Uterus (tissue), 4 donors: ENCODE measurements around the gene LDLR. TPM values are rescaled to one million over a fixed set of nuclear protein-coding genes. Genes with fewer than 3 reads are reported as not detected.

Source experiments
- DNase-seq, 2 donors: peaks; one replicate each; pipeline ENCODE4 v3.0.0-alpha.2; 2019 to 2020
- H3K27ac ChIP-seq, 2 donors: fragments of 200-600 bp; sonication (generic); 1 replicate in 1 of 2; 2 replicates in 1 of 2; pipeline ENCODE4 v1.5.1; 2016 to 2018
- H3K27me3 ChIP-seq, 2 donors: fragments of 200-600 bp; sonication (generic); one replicate each; pipeline ENCODE4 v1.5.1; 2018 to 2019; ENCODE audit warnings: control low read depth in 1 of 2
- H3K36me3 ChIP-seq, 2 donors: fragments of 200-600 bp; sonication (generic); one replicate each; pipeline ENCODE4 v1.5.1; 2019; ENCODE audit warnings: control low read depth in 1 of 2
- H3K4me1 ChIP-seq, 2 donors: fragments of 200-600 bp; sonication (generic); one replicate each; pipeline ENCODE4 v1.5.1; 2018 to 2019; ENCODE audit warnings: control low read depth in 1 of 2
- H3K4me3 ChIP-seq, 2 donors: fragments of 200-600 bp; sonication (generic); 1 replicate in 1 of 2; 2 replicates in 1 of 2; pipeline ENCODE4 v1.5.1; 2018 to 2019; ENCODE audit warnings: mild to moderate bottlenecking in 1 of 2
- H3K9me3 ChIP-seq, 2 donors: fragments of 200-600 bp; sonication (generic); one replicate each; pipeline ENCODE4 v1.5.1; 2019; ENCODE audit warnings: control low read depth in 1 of 2
- CTCF ChIP-seq, 4 experiments: fragments of 200-600 bp in 2 of 4; fragments of 450-650 bp in 2 of 4; sonication (generic) in 2 of 4; IDR thresholded peaks; one replicate each; pipeline ENCODE4 v1.5.1; 2016 to 2019; ENCODE audit warnings: antibody characterized with exemption in 4 of 4, mild to moderate bottlenecking in 2 of 4, moderate library complexity in 1 of 4
- POLR2A ChIP-seq, 2 donors: fragments of 450-650 bp; IDR thresholded peaks; one replicate each; pipeline ENCODE4 v1.6.1; 2016; ENCODE audit warnings: antibody characterized with exemption in 2 of 2, mild to moderate bottlenecking in 1 of 2, moderate library complexity in 1 of 2
- intact Hi-C: fragments of 100-400 bp; cut with DNase I; formaldehyde crosslinking; loops from one replicate; pipeline ENCODE4 v1.15.1; 2023; ENCODE audit warnings: low total_unique reads
- total RNA-seq, 4 donors: library from RNA; depleted of rRNA in 3 of 4; stranded (reverse); fragments of >200 nt in 3 of 4; gene quantifications; one replicate each; pipeline versions ENCODE4 v1.1.0 to v1.2.4, GENCODE V29; 2014 to 2023
- donor health status: DM: yes; HTN: yes; CAD: no.

The LDLR gene
- total RNA-seq, 4 donors from 2014 or later: 7.9 to 55.3 (median 48.8) TPM

GRCh38 chr19:11105014-11105636, 15.9 kb downstream of the LDLR start:
- TF ChIP-seq CTCF (IDR thresholded peaks at IDR 0.05) (no peak), POLR2A (IDR thresholded peaks at IDR 0.05) (no peak)
- H3K4me1 ChIP-seq: no peaks in the 10 kb centered on the region
- DNase-seq: no peak
- H3K4me3 ChIP-seq: no peak overlapping the region
- H3K27me3 ChIP-seq: no peaks in the 10 kb centered on the region
- intact Hi-C loops: no loop called here
- H3K27ac ChIP-seq: no peak overlapping the region
- no peaks in the 10 kb centered on the region for H3K9me3 ChIP-seq
- no peaks in the 10 kb centered on the region for H3K36me3 ChIP-seq

- TF ChIP-seq CTCF (IDR thresholded peaks at IDR 0.05): no peak
- no peak for TF ChIP-seq POLR2A (IDR thresholded peaks at IDR 0.05)
- Histone ChIP-seq H3K4me3 (no peak overlapping the region), H3K27me3 (no peaks in the 10 kb centered on the region), H3K27ac (no peak overlapping the region), H3K4me1 (no peaks in the 10 kb centered on the region), H3K36me3 (no peaks in the 10 kb centered on the region), H3K9me3 (no peaks in the 10 kb centered on the region)
- DNase-seq: no peak
- intact Hi-C loops: no loop called here
These were observed 17.2 kb downstream of the LDLR start for GRCh38 chr19:11106477-11106876.

GRCh38 chr19:11108746-11109145, 19.5 kb downstream of the LDLR start:
- no peaks in the 10 kb centered on the region for H3K27me3 ChIP-seq
- intact Hi-C loops: no loop called here
- no peak overlapping the region for H3K4me3 ChIP-seq
- H3K4me1 ChIP-seq: no peaks in the 10 kb centered on the region
- no peak for DNase-seq
- no peaks in the 10 kb centered on the region for H3K36me3 ChIP-seq
- TF ChIP-seq POLR2A (IDR thresholded peaks at IDR 0.05) (no peak), CTCF (IDR thresholded peaks at IDR 0.05) (no peak)
- H3K9me3 ChIP-seq: no peaks in the 10 kb centered on the region
- H3K27ac ChIP-seq: no peak overlapping the region

- no peaks in the 10 kb centered on the region for H3K36me3 ChIP-seq
- DNase-seq: no peak
- H3K4me1 ChIP-seq: no peaks in the 10 kb centered on the region
- no peaks in the 10 kb centered on the region for H3K27me3 ChIP-seq
- no peaks in the 10 kb centered on the region for H3K9me3 ChIP-seq
- no peak for TF ChIP-seq CTCF (IDR thresholded peaks at IDR 0.05)
- no peak for TF ChIP-seq POLR2A (IDR thresholded peaks at IDR 0.05)
- H3K27ac ChIP-seq: no peak overlapping the region
- no peak overlapping the region for H3K4me3 ChIP-seq
- intact Hi-C loops: loop anchor here (5.0 kb wide), 1 partner anchor 59 kb away; no protein-coding TSS in a partner anchor
These were observed 22.0 kb downstream of the LDLR start for GRCh38 chr19:11111117-11111770.

- DNase-seq: no peak
- no peaks in the 10 kb centered on the region for H3K4me1 ChIP-seq
- H3K27me3 ChIP-seq: no peaks in the 10 kb centered on the region
- H3K36me3 ChIP-seq: no peaks in the 10 kb centered on the region
- no peak overlapping the region for H3K27ac ChIP-seq
- TF ChIP-seq POLR2A (IDR thresholded peaks at IDR 0.05): no peak
- no peak for TF ChIP-seq CTCF (IDR thresholded peaks at IDR 0.05)
- H3K9me3 ChIP-seq: no peaks in the 10 kb centered on the region
- no peak overlapping the region for H3K4me3 ChIP-seq
- intact Hi-C loops: loop anchor here (5.0 kb wide), 1 partner anchor 59 kb away; no protein-coding TSS in a partner anchor
These were observed 22.5 kb downstream of the LDLR start for GRCh38 chr19:11111771-11112144.
